GM12875 (cell line): ENCODE results near the gene OSCP1.

Experiments
- H3K4me3 ChIP-seq: one replicate; pipeline ENCODE4 v1.5.1; 2011; ENCODE audit warnings: low read depth, low read length, control low read depth
- TF ChIP-seq, protein P1 (sequence below): IDR thresholded peaks from 2 replicates; pipeline ENCODE4 v1.5.1; 2011; ENCODE audit warnings: low read depth, mild to moderate bottlenecking, control low read depth, inconsistent platforms, low read length, moderate library complexity, borderline replicate concordance; ENCODE audit not compliant: insufficient read depth

Gene OSCP1

DNA sequence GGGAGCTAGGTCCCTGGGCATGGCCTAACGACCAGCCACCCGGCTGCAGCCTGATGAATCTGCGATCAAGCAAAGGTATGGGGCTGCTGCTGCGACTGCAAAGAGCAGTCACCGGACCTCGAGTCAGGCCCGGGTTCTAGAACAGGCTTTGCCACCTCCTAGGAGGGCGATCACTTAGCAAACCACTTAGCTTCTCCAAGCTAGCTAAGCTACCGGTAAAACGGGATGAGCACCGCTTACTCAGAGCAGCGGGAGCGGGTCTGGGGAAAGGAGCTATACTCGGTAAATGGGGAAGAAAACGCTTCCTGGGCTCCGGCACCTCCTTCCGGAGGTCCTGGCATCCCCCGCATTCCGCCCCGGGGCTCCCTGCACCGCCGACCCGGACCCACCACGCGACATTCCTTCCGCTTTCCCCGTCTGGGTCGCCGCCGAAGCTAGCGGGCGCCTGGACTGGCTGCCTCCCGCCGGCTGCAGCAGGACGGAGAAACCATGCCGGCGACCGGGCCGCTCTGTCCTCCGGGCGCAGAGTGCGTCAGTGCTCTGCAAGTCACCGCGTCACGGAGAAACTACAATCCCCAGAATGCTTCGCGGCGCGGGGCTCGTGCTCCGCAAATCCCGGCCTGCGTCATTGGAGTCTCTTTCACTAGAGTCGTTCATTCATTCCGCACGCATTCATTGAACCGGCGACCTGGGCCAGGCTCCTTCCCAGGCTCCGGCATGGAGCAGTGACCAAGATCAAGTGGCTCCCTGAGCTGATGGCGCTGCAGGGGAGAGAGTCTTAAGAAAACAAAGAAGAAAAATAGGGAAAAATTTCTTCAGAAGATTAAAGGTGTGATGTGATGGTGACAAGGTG, 52.6 kb downstream of the OSCP1 start, which contains the start of gene LSM10:
Gene LSM10, minus strand, starts transcription at position 531 of the 853 bp plus-strand sequence. CDS start 3,779 bp downstream, outside the sequence.
- TF ChIP-seq, protein P1, sequence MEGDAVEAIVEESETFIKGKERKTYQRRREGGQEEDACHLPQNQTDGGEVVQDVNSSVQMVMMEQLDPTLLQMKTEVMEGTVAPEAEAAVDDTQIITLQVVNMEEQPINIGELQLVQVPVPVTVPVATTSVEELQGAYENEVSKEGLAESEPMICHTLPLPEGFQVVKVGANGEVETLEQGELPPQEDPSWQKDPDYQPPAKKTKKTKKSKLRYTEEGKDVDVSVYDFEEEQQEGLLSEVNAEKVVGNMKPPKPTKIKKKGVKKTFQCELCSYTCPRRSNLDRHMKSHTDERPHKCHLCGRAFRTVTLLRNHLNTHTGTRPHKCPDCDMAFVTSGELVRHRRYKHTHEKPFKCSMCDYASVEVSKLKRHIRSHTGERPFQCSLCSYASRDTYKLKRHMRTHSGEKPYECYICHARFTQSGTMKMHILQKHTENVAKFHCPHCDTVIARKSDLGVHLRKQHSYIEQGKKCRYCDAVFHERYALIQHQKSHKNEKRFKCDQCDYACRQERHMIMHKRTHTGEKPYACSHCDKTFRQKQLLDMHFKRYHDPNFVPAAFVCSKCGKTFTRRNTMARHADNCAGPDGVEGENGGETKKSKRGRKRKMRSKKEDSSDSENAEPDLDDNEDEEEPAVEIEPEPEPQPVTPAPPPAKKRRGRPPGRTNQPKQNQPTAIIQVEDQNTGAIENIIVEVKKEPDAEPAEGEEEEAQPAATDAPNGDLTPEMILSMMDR, result no peak

DNA sequence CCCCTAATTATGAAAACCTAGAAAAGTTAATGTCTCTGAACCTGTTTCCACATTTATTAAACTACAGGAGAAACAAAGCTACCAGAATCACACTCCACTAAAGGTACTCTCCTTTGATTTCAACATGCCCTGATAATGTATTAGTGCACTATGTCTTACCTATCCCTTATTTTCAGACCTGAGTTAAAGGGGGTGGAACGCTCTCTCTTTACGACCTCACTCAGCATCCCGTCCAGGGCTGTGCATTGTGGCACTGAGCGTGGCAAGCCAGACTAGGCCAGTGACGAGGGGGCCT, 53.2 kb downstream of the OSCP1 start:
- H3K4me3 ChIP-seq, result peak overlapping the region; percentile 99
- TF ChIP-seq, protein P1, result no peak

More for the DNA sequence above, 52.6 kb downstream of the OSCP1 start, which contains the start of gene LSM10:
- peak within 1 kb of the TSS; percentile 99 for H3K4me3 ChIP-seq

DNA sequence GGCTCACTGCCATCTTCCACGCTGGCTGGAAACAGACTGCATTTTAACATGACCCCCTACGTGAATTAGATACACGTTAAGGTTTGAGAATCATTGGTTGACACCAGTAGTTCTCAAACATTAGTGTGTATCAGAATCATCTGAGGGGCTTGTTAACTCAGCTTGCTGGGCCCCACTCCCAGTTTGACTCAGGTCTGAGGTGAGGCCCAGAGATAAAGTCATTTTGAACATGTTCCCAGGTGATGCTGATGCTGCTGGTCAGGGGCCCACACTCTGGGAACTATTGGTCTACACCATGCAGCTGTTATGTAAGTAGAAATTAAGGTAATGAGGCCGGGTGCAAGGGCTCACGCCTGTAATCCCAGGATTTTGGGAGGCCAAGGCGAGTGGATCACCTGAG, 53.9 kb downstream of the OSCP1 start:
- no peak overlapping the region for H3K4me3 ChIP-seq
- TF ChIP-seq, protein P1, result no peak

DNA sequence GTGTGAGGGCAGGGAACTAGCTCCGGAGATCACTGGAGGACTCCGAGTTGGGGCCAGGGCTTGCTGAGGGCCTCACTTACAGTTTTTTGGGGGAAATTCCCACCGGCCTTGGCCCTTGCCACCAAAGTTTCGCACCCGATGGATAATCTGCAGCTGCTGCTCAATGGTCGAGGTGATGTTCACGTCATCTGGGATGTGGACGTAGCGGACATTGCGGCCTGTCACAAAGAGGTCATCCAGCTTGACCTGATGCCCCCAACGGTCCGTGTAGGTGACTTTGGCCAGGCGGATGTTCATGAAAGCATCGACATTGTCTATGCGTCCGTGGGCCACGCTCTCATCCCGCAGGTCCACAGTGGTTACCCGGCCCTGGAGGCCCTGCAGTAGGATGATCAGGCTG, 56.6 kb downstream of the OSCP1 start:
- H3K4me3 ChIP-seq, result no peak overlapping the region
- TF ChIP-seq, protein P1, result no peak

DNA sequence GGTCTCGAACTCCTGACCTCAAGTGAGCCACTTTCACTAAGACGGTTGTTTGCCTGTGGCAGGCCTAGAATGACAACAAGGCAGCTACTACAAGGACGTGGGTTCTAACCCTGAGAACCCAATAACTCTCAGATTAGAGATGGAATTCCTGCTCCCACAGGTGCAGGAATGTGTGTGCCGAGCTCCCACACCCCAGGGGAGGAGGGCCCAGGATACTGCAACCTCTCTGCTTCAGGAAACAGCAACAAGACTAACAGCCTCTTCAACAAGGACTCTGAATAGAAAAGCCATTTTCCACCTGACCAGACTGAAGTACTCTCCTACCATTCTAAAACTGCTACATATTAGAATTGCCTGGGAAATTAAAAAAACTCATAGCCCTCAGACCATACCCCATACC, 57.4 kb downstream of the OSCP1 start:
- H3K4me3 ChIP-seq, result no peak overlapping the region
- TF ChIP-seq, protein P1, result no peak

DNA sequence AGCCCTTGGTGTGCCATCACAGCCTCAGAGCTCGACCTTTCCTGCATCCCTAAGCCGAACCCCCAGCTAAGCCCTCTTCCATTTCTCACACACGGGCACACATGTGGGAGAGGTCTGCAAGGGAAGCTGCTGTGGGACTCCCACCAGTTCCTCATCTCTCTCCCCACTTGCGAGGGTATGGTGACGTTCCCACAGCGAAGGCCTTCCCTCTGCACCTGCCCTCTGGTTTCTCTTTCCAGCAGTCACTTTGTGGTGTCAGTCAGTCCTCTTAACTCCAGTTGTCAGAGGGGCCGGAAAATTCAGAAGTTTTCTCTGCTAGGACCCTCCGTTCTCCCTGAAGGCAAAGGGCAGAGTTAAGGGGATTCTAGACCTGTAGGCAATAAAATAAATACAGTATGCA, 59.0 kb downstream of the OSCP1 start:
- TF ChIP-seq, protein P1, result no peak
- H3K4me3 ChIP-seq, result no peak overlapping the region

DNA sequence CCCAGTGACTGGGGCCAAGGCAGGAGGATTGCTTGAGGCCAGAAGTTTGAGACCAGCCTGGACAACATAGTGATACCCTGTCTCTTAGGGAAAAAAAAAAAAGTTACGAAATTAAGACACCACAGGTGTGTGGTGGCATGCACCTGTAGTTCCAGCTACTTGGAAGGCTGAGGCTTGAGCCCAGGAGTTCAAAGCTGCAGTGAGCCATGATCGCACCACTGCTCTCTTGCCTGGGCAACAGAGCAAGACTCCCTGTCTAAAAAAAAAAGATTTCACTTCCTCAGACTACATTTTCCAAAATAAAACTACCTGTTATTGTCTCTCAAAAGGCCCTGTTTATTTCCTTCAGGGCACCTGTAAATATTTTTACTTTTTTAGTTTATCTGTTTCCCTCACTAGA, 59.8 kb downstream of the OSCP1 start:
- no peak overlapping the region for H3K4me3 ChIP-seq
- TF ChIP-seq, protein P1, result no peak
